EH (cell line): ENCODE results near the gene MEGF8.
"Not testable (repeated sequence)": the region's sequence is repeated elsewhere in the genome, so short reads cannot be mapped to it uniquely, and the experiment has no call there.

Source experiments
- DNase-seq: peaks from one replicate; pipeline ENCODE4 v3.0.0-alpha.2; 2015; ENCODE audit warnings: low read depth

Gene MEGF8

DNA sequence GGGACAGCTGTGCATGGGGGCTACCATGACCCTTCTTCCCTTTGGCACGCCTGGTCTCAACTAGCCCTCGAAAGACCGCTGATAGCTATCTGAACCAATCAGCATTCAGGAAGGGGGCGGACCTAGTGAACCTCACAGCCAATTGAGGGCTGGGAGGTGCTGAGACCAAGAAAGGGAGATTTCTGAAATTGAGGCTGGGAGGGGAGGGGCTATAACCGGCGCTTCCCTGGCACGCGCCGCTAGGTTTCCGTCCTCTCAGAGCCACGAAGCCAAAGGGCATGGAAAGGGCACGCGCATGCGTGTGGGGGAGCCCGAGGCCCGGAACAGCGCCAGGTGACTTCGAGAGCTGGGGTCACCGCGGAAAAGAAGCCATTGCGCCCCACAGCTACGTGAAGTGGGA lies 18.8 kb upstream of the MEGF8 start:
- DNase-seq: no peak

DNA sequence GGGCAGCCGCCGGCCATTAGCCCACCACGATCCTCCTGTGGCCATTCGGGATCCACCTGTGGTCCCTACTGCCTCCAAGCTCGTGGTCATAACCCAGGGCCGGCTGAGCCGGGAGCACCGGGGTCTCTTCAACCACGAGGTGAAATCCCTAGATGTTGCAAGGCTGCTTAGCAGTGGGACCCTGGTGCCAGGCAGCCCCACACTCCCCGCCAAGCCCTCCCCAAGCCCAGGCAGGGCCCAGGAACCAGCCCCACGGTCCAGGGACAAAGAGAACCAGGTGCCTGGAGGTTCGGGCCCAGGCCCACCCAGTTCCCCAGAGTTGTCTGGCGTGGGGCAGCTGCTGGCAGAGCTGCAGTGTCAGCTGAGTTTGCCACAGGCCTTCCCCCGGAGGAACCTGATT lies 15.7 kb upstream of the MEGF8 start:
- DNase-seq: no peak

GRCh38 chr19:42311657-42312056 lies 13.8 kb upstream of the MEGF8 start:
- DNase-seq: peak; percentile 22

DNA sequence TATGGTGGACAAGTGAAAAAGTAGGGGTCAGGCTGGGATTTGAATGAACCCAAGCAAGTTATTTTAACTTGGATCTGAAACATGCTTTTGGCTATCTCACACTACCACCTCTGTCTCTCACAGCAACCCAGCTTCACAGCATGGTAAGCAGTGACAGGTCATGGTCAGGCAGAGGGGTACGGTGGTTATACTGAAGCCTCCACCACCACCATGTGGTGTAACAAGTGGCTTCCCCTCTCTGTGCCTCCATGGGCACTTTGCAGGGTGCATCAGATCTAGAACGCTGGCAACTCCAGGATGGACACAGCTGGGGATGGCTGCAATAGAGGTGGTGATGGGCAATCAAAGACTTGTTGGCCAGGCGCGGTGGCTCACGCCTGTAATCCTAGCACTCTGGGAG lies 13.1 kb upstream of the MEGF8 start:
- no peak for DNase-seq

- DNase-seq: peak; percentile 63
Observed at GRCh38 chr19:42313096-42313839, 12.2 kb upstream of the MEGF8 start, which contains the start of gene TMEM145. Gene TMEM145 (plus strand): TSS chr19:42313309. CDS start chr19:42313377, 68 bp downstream.

GRCh38 chr19:42313840-42314755 lies 11.3 kb upstream of the MEGF8 start:
- DNase-seq: no peak

- DNase-seq: no peak
Observed at GRCh38 chr19:42315024-42315423, 10.4 kb upstream of the MEGF8 start.

DNA sequence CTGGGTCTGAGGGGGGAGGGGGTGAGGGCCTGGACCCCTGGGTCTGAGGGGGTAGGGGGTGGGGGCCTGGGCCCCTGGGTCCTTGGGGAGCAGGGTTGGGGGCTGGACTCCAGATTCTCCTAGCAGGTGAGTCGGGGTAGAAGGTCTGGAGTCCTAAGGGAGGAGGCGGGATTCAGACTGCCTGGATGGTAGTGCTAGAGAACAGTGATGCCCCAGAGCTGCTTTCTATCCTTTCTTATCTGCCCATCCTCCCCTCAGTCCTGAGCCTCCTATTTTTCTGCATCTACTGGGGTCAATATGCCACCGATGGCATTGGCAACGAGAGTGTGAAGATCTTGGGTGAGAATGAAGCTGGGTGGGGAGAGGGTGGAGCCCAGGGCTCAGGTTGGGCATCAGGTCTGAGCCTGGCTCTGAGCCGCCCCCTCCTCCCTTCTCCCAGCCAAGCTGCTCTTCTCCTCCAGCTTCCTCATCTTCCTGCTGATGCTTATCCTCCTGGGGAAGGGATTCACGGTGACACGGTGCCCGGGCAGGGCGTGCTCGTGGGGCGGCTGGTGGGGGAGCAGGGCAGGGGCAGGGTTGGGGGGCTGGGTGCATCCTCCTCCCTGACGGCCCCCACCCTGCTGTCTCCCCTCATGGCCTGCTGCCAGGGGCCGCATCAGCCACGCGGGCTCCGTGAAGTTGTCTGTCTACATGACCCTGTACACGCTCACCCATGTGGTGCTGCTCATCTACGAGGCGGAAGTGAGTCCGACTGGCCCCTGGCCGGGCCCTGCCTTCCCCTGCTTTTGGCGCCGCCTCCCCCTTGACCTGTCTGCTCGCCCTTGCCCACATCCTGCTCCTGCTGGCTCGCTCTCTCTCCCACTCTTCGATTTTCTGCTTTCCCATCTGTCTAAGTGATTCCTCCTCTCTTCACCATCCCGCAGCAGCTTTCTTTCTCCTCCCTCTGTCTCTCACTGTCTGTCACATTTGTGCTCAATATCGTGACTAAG lies 8.9 kb upstream of the MEGF8 start:
- DNase-seq: peak; percentile 69

GRCh38 chr19:42317535-42317934 lies 7.9 kb upstream of the MEGF8 start:
- DNase-seq: no peak

DNA sequence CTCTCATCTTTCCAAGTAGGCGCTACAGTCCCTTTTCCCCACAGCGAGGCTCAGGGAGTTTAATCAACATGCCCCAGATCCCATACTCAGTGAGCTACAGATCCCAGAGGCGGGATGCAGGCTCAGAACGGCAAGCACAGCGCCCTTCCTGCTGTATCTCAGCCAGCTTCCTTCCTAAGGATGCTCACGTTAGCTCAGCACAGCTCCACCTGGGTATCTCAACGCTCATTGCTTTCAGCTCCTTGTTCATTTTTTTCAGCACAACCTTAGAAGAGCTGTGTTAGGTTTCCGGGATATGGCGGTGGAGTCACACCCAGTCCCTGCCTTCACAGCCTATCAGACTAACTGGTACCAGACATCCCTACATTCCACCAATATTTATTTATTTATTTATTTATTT lies 3.1 kb upstream of the MEGF8 start:
- no peak for DNase-seq

DNA sequence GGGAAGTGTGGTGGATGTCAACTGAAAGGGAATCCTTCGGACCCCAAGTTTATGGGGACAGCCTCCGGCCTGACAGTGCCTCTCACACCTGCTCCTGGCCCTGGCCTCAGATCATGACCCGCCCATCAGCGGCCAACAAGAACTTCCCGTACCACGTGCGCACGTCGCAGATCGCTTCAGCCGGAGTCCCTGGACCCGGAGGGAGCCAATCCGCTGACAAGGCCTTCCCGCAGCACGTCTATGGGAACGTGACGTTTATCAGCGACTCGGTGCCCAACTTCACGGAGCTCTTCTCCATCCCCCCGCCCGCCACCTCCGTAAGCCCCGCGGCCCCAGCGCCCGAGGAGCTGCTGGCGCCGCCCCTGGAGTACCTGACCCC lies 2.0 kb upstream of the MEGF8 start:
- DNase-seq: no peak

- DNase-seq: no peak
Observed at GRCh38 chr19:42323852-42324654, 1.4 kb upstream of the MEGF8 start.

DNA sequence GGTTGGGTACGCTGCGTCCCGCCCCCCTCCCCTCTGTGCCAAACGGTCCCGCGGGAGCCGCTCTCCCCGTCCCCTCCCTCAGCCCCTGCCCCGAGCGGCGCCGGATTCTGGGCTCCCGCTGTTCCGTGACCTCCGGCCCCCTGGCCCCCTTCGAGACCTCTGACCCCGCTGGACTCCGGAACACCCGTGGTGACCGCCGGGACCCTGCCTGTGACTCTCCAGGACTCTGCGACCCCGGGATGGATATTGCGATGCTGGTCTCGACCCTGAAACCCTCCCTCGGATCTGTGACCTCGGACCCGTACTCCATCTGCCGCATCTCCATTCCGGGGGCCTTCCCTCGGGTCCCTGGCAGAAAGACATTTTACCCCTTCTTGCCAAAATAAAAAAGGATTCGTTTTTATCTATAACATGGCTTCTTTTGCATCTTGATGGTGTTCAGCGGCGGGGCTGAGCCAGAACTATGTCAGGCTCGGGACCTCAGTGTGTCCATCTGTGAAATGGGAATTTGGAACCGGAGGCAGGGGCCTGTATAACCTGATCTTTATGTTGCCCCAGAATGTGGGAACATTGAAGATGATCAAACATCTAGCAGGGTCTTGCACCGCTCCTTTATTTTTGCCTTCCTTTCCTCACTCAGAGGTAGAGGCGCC lies 654 bp upstream of the MEGF8 start:
- no peak for DNase-seq

- no peak for DNase-seq
Observed at GRCh38 chr19:42325896-42326771, 699 bp downstream of the MEGF8 start.

GRCh38 chr19:42326969-42327368 lies 1.5 kb downstream of the MEGF8 start:
- DNase-seq: no peak

DNA sequence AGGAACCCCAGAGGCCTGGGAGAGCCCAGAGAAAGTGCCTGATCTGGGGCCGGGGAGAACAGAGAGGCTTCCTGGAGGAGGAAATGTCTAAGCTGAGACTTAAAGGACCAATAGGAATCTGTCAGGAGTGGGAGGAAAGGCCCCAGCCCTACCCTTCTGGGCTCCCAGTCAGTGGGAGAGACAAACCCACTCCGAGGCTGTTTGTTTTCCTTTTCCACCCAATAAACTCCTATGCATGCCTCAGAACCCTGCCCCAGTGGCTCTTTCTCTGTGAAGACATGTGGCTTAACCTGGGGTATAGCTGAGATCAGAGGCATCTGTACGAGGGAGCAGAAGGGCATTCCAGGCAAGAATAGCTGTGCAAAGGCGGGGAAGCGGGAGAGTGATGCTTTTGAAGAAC lies 1.9 kb downstream of the MEGF8 start:
- DNase-seq: no peak

DNA sequence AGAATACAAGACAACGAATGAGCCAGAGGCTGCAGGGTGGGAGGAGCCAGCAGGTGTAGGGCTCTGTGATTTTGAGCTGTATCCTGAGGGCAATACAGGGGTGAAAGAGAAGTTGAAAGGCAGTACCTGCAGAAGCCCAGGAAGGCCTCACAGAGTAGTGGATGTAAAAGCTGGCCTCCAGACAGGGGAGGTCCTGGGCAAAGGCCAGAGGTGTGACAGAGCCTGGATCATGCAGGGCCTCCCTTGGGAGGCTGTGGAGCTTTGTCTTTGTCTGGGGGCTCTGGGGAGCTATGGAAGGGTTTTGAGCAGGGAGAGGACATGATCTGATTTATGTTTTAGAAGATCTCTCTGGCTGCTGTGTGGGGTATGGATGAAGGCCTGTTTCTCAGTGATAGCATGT lies 2.7 kb downstream of the MEGF8 start:
- no peak for DNase-seq

DNA sequence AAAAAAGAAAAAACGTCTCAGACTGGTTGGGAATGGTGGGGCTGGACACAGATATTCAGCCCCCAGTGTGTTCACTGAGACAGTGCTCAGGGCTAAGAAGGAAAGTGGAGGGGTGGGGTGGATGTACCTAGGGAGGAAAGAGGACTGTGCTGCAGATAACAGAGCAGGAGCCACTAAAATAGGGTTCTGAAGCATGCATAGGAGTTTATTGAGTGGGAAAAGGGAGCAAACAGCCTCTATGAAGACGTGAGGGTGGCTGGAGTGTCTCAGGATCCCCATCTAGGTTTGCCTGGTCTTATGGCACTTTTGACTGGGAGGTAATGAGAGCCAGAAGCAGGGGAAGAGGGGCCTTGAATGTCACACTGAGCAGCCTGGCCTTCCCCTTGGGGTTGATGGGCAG lies 3.4 kb downstream of the MEGF8 start:
- no peak for DNase-seq

DNA sequence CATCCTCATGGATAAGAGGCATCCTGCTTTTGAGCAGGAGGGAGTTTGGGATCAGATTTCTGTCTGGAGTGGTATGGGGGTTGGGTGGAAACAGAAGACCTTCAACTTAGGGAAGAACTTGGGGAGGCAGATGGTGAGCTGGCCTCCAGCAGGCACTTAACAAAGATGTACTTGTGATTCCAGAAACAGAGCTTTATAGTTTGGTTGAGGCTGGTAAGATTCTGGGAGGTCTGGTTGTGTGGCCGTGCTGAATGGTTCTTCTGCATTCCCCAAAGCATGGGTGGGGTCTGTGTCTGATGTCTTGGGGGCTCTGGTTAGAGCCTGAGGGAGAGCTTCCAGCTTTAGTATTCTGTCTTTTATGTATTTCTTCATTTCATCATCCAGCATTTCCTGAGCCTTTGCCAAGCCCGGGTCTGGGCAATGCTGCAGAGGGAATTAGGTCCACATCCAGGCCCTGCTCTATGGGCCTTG lies 4.8 kb downstream of the MEGF8 start:
- DNase-seq: peak; percentile 19

DNA sequence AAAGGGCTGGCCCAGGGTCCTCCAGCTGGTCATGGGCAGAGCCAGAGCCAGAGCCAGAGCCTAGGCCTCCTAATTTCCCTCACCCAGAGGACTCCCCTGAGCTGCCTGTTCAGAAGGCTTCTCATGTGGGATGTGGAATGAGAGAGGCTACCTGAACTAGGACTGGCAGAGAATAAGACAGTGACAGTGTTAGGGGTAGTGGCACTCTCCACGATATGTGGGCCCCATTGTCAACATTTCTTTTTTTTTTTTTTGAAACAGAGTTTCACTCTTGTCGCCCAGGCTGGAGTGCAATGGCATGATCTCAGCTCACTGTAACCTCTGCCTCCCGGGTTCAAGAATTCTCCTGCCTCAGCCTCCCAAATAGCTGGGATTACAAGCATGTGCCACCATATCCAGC lies 5.9 kb downstream of the MEGF8 start:
- not testable (repeated sequence) for DNase-seq
